ENCODE data around the gene DNASE1.
"Not testable (repeated sequence)": the region's sequence is repeated elsewhere in the genome, so short reads cannot be mapped to it uniquely, and the experiment has no call there.

DNASE1 gene

GRCh38 chr16:3640632-3641501 lies 13.6 kb upstream of the DNASE1 start:
- DNase-seq (ENCODE audit: low read depth in 2 of 2): no peak

GRCh38 chr16:3641801-3642396 lies 12.6 kb upstream of the DNASE1 start:
- no peak for DNase-seq (ENCODE audit: low read depth in 2 of 2)

- no peak for DNase-seq (ENCODE audit: low read depth in 2 of 2)
Measured at GRCh38 chr16:3642397-3643094, 11.9 kb upstream of the DNASE1 start.

- no peak for DNase-seq (ENCODE audit: low read depth in 2 of 2)
Measured at GRCh38 chr16:3643095-3643730, 11.3 kb upstream of the DNASE1 start.

- DNase-seq (ENCODE audit: low read depth in 2 of 2): no peak
Measured at GRCh38 chr16:3645108-3645503, 9.4 kb upstream of the DNASE1 start.

- DNase-seq (ENCODE audit: low read depth in 2 of 2): no peak
Measured at GRCh38 chr16:3645504-3646347, 8.8 kb upstream of the DNASE1 start.

- no peak for DNase-seq (ENCODE audit: low read depth in 2 of 2)
Measured at GRCh38 chr16:3646348-3646920, 8.1 kb upstream of the DNASE1 start.

GRCh38 chr16:3650631-3651265 lies 3.7 kb upstream of the DNASE1 start:
- DNase-seq (ENCODE audit: low read depth in 2 of 2): no peak

GRCh38 chr16:3651461-3652372 lies 2.8 kb upstream of the DNASE1 start:
- no peak for DNase-seq (ENCODE audit: low read depth in 2 of 2)

- DNase-seq (ENCODE audit: low read depth in 2 of 2): no peak
Measured at GRCh38 chr16:3652373-3653195, 1.9 kb upstream of the DNASE1 start.

- no peak for DNase-seq (ENCODE audit: low read depth in 2 of 2)
Measured at GRCh38 chr16:3655030-3655395, 522 bp downstream of the DNASE1 start.

- no peak for DNase-seq (ENCODE audit: low read depth in 2 of 2)
Measured at GRCh38 chr16:3655396-3656159, 1.1 kb downstream of the DNASE1 start.

GRCh38 chr16:3656160-3656490 lies 1.6 kb downstream of the DNASE1 start:
- DNase-seq (ENCODE audit: low read depth in 2 of 2): not testable (repeated sequence)

- peak in 1 of 2 donors; percentile 50 for DNase-seq (ENCODE audit: low read depth in 2 of 2)
Measured at GRCh38 chr16:3656491-3657468, 2.3 kb downstream of the DNASE1 start.

GRCh38 chr16:3659251-3659650 lies 4.8 kb downstream of the DNASE1 start:
- DNase-seq (ENCODE audit: low read depth in 2 of 2): no peak

GRCh38 chr16:3661311-3661710 lies 6.8 kb downstream of the DNASE1 start:
- DNase-seq (ENCODE audit: low read depth in 2 of 2): no peak

- no peak for DNase-seq (ENCODE audit: low read depth in 2 of 2)
Measured at GRCh38 chr16:3661922-3662321, 7.4 kb downstream of the DNASE1 start.

Data from activated CD8-positive, alpha-beta memory T cell treated with anti-CD3 and anti-CD28 coated beads for 4 hours (primary cell).